ENCODE measurements around the gene C1orf87. TPM values are rescaled to one million over a fixed set of nuclear protein-coding genes. Genes with fewer than 3 reads are reported as not detected.

Gene C1orf87
- total RNA-seq: not detected

GRCh38 chr1:60073605-60074278 is at the start of gene C1orf87:
C1orf87 (minus strand) TSS chr1:60073770; CDS start chr1:60072643, 1,127 bp downstream.
- Histone ChIP-seq H3K27ac (ENCODE audit: low read depth, low read length) (no peak within 1 kb of the TSS), H3K4me1 (ENCODE audit: control insufficient read depth in 3 of 3, insufficient read depth in 3 of 3, low read length in 3 of 3) (no peaks in the 10 kb centered on the region), H3K27me3 (ENCODE audit: control insufficient read depth in 3 of 3, insufficient read depth in 3 of 3, low read length in 3 of 3) (peaks cover 16 to 19% (median 16%) of the 10 kb centered on the region in 3 donors), H3K4me3 (ENCODE audit: low read length in 3 of 3) (no peak within 1 kb of the TSS), H3K9ac (ENCODE audit: low read depth in 1 of 3, low read length in 3 of 3) (no peak within 1 kb of the TSS), H3K36me3 (ENCODE audit: control insufficient read depth in 3 of 3, insufficient read depth in 3 of 3, low read length in 3 of 3) (no peaks in the 10 kb centered on the region), H3K9me3 (ENCODE audit: control insufficient read depth in 3 of 3, low read length in 3 of 3) (no peaks in the 10 kb centered on the region)

- no peak overlapping the region for H3K4me3 ChIP-seq (ENCODE audit: low read length in 3 of 3)
- H3K27ac ChIP-seq (ENCODE audit: low read depth, low read length): no peak overlapping the region
- no peaks in the 10 kb centered on the region for H3K4me1 ChIP-seq (ENCODE audit: control insufficient read depth in 3 of 3, insufficient read depth in 3 of 3, low read length in 3 of 3)
- H3K27me3 ChIP-seq (ENCODE audit: control insufficient read depth in 3 of 3, insufficient read depth in 3 of 3, low read length in 3 of 3): no peaks in the 10 kb centered on the region
- H3K36me3 ChIP-seq (ENCODE audit: control insufficient read depth in 3 of 3, insufficient read depth in 3 of 3, low read length in 3 of 3): no peaks in the 10 kb centered on the region
- H3K9ac ChIP-seq (ENCODE audit: low read depth in 1 of 3, low read length in 3 of 3): no peak overlapping the region
- no peaks in the 10 kb centered on the region for H3K9me3 ChIP-seq (ENCODE audit: control insufficient read depth in 3 of 3, low read length in 3 of 3)
These were observed 44.5 kb upstream of the C1orf87 start for GRCh38 chr1:60118085-60118484.

- H3K27ac ChIP-seq (ENCODE audit: low read depth, low read length): no peak overlapping the region
- no peaks in the 10 kb centered on the region for H3K9me3 ChIP-seq (ENCODE audit: control insufficient read depth in 3 of 3, low read length in 3 of 3)
- H3K36me3 ChIP-seq (ENCODE audit: control insufficient read depth in 3 of 3, insufficient read depth in 3 of 3, low read length in 3 of 3): no peaks in the 10 kb centered on the region
- H3K9ac ChIP-seq (ENCODE audit: low read depth in 1 of 3, low read length in 3 of 3): no peak overlapping the region
- no peaks in the 10 kb centered on the region for H3K4me1 ChIP-seq (ENCODE audit: control insufficient read depth in 3 of 3, insufficient read depth in 3 of 3, low read length in 3 of 3)
- H3K4me3 ChIP-seq (ENCODE audit: low read length in 3 of 3): no peak overlapping the region
- H3K27me3 ChIP-seq (ENCODE audit: control insufficient read depth in 3 of 3, insufficient read depth in 3 of 3, low read length in 3 of 3): no peaks in the 10 kb centered on the region
These were observed 41.3 kb upstream of the C1orf87 start for GRCh38 chr1:60114745-60115318.

GRCh38 chr1:60113596-60113995 is 40.0 kb upstream of the C1orf87 start:
- Histone ChIP-seq H3K9ac (ENCODE audit: low read depth in 1 of 3, low read length in 3 of 3) (no peak overlapping the region), H3K4me3 (ENCODE audit: low read length in 3 of 3) (no peak overlapping the region), H3K36me3 (ENCODE audit: control insufficient read depth in 3 of 3, insufficient read depth in 3 of 3, low read length in 3 of 3) (no peaks in the 10 kb centered on the region), H3K27ac (ENCODE audit: low read depth, low read length) (no peak overlapping the region), H3K9me3 (ENCODE audit: control insufficient read depth in 3 of 3, low read length in 3 of 3) (no peaks in the 10 kb centered on the region), H3K27me3 (ENCODE audit: control insufficient read depth in 3 of 3, insufficient read depth in 3 of 3, low read length in 3 of 3) (no peaks in the 10 kb centered on the region), H3K4me1 (ENCODE audit: control insufficient read depth in 3 of 3, insufficient read depth in 3 of 3, low read length in 3 of 3) (no peaks in the 10 kb centered on the region)

- Histone ChIP-seq H3K27ac (ENCODE audit: low read depth, low read length) (no peak overlapping the region), H3K4me1 (ENCODE audit: control insufficient read depth in 3 of 3, insufficient read depth in 3 of 3, low read length in 3 of 3) (no peaks in the 10 kb centered on the region), H3K9me3 (ENCODE audit: control insufficient read depth in 3 of 3, low read length in 3 of 3) (no peaks in the 10 kb centered on the region), H3K36me3 (ENCODE audit: control insufficient read depth in 3 of 3, insufficient read depth in 3 of 3, low read length in 3 of 3) (no peaks in the 10 kb centered on the region), H3K4me3 (ENCODE audit: low read length in 3 of 3) (no peak overlapping the region), H3K9ac (ENCODE audit: low read depth in 1 of 3, low read length in 3 of 3) (no peak overlapping the region), H3K27me3 (ENCODE audit: control insufficient read depth in 3 of 3, insufficient read depth in 3 of 3, low read length in 3 of 3) (no peaks in the 10 kb centered on the region)
These were observed 39.5 kb upstream of the C1orf87 start for GRCh38 chr1:60113028-60113427.

GRCh38 chr1:60111716-60112115 is 38.1 kb upstream of the C1orf87 start:
- Histone ChIP-seq H3K4me1 (ENCODE audit: control insufficient read depth in 3 of 3, insufficient read depth in 3 of 3, low read length in 3 of 3) (no peaks in the 10 kb centered on the region), H3K4me3 (ENCODE audit: low read length in 3 of 3) (no peak overlapping the region), H3K9ac (ENCODE audit: low read depth in 1 of 3, low read length in 3 of 3) (no peak overlapping the region), H3K27ac (ENCODE audit: low read depth, low read length) (no peak overlapping the region), H3K27me3 (ENCODE audit: control insufficient read depth in 3 of 3, insufficient read depth in 3 of 3, low read length in 3 of 3) (no peaks in the 10 kb centered on the region), H3K9me3 (ENCODE audit: control insufficient read depth in 3 of 3, low read length in 3 of 3) (no peaks in the 10 kb centered on the region), H3K36me3 (ENCODE audit: control insufficient read depth in 3 of 3, insufficient read depth in 3 of 3, low read length in 3 of 3) (no peaks in the 10 kb centered on the region)

- H3K27ac ChIP-seq (ENCODE audit: low read depth, low read length): no peak overlapping the region
- no peaks in the 10 kb centered on the region for H3K36me3 ChIP-seq (ENCODE audit: control insufficient read depth in 3 of 3, insufficient read depth in 3 of 3, low read length in 3 of 3)
- H3K4me3 ChIP-seq (ENCODE audit: low read length in 3 of 3): no peak overlapping the region
- no peaks in the 10 kb centered on the region for H3K4me1 ChIP-seq (ENCODE audit: control insufficient read depth in 3 of 3, insufficient read depth in 3 of 3, low read length in 3 of 3)
- H3K9ac ChIP-seq (ENCODE audit: low read depth in 1 of 3, low read length in 3 of 3): no peak overlapping the region
- no peaks in the 10 kb centered on the region for H3K27me3 ChIP-seq (ENCODE audit: control insufficient read depth in 3 of 3, insufficient read depth in 3 of 3, low read length in 3 of 3)
- no peaks in the 10 kb centered on the region for H3K9me3 ChIP-seq (ENCODE audit: control insufficient read depth in 3 of 3, low read length in 3 of 3)
These were observed 37.5 kb upstream of the C1orf87 start for GRCh38 chr1:60111118-60111517.

GRCh38 chr1:60108196-60108595 is 34.6 kb upstream of the C1orf87 start:
- no peak overlapping the region for H3K27ac ChIP-seq (ENCODE audit: low read depth, low read length)
- H3K4me1 ChIP-seq (ENCODE audit: control insufficient read depth in 3 of 3, insufficient read depth in 3 of 3, low read length in 3 of 3): no peaks in the 10 kb centered on the region
- no peaks in the 10 kb centered on the region for H3K9me3 ChIP-seq (ENCODE audit: control insufficient read depth in 3 of 3, low read length in 3 of 3)
- no peak overlapping the region for H3K4me3 ChIP-seq (ENCODE audit: low read length in 3 of 3)
- H3K9ac ChIP-seq (ENCODE audit: low read depth in 1 of 3, low read length in 3 of 3): no peak overlapping the region
- no peaks in the 10 kb centered on the region for H3K27me3 ChIP-seq (ENCODE audit: control insufficient read depth in 3 of 3, insufficient read depth in 3 of 3, low read length in 3 of 3)
- H3K36me3 ChIP-seq (ENCODE audit: control insufficient read depth in 3 of 3, insufficient read depth in 3 of 3, low read length in 3 of 3): no peaks in the 10 kb centered on the region

GRCh38 chr1:60103186-60103585 is 29.6 kb upstream of the C1orf87 start:
- no peaks in the 10 kb centered on the region for H3K36me3 ChIP-seq (ENCODE audit: control insufficient read depth in 3 of 3, insufficient read depth in 3 of 3, low read length in 3 of 3)
- no peaks in the 10 kb centered on the region for H3K9me3 ChIP-seq (ENCODE audit: control insufficient read depth in 3 of 3, low read length in 3 of 3)
- H3K27me3 ChIP-seq (ENCODE audit: control insufficient read depth in 3 of 3, insufficient read depth in 3 of 3, low read length in 3 of 3): no peaks in the 10 kb centered on the region
- H3K9ac ChIP-seq (ENCODE audit: low read depth in 1 of 3, low read length in 3 of 3): no peak overlapping the region
- no peaks in the 10 kb centered on the region for H3K4me1 ChIP-seq (ENCODE audit: control insufficient read depth in 3 of 3, insufficient read depth in 3 of 3, low read length in 3 of 3)
- no peak overlapping the region for H3K27ac ChIP-seq (ENCODE audit: low read depth, low read length)
- H3K4me3 ChIP-seq (ENCODE audit: low read length in 3 of 3): no peak overlapping the region

GRCh38 chr1:60102267-60103061 is 28.9 kb upstream of the C1orf87 start:
- H3K4me1 ChIP-seq (ENCODE audit: control insufficient read depth in 3 of 3, insufficient read depth in 3 of 3, low read length in 3 of 3): no peaks in the 10 kb centered on the region
- H3K27me3 ChIP-seq (ENCODE audit: control insufficient read depth in 3 of 3, insufficient read depth in 3 of 3, low read length in 3 of 3): no peaks in the 10 kb centered on the region
- no peaks in the 10 kb centered on the region for H3K9me3 ChIP-seq (ENCODE audit: control insufficient read depth in 3 of 3, low read length in 3 of 3)
- no peak overlapping the region for H3K9ac ChIP-seq (ENCODE audit: low read depth in 1 of 3, low read length in 3 of 3)
- H3K4me3 ChIP-seq (ENCODE audit: low read length in 3 of 3): no peak overlapping the region
- H3K27ac ChIP-seq (ENCODE audit: low read depth, low read length): no peak overlapping the region
- no peaks in the 10 kb centered on the region for H3K36me3 ChIP-seq (ENCODE audit: control insufficient read depth in 3 of 3, insufficient read depth in 3 of 3, low read length in 3 of 3)

Measured in skeletal muscle tissue (tissue), 4 donors.